ENCODE results near the gene CDK16. TPM values are rescaled to one million over a fixed set of nuclear protein-coding genes. Genes with fewer than 3 reads are reported as not detected.
A peak's percentile ranks its signal among the peaks of the same experiment; 100 is the strongest.

The CDK16 gene
- total RNA-seq, 2 experiments from 2014 or later, result 59.6 to 60.0 TPM

- Mint-ChIP-seq H3K4me1 (peaks cover 43% of the 10 kb centered on the region), H3K9me3 (no peaks in the 10 kb centered on the region), H3K36me3 (ENCODE audit: low read depth) (peaks cover 59% of the 10 kb centered on the region), H3K4me3 (peak overlapping the region; percentile 85), H3K27ac (peak overlapping the region; percentile 97), H3K27me3 (no peaks in the 10 kb centered on the region)
- DNase-seq, result no peak
- POLR2A ChIA-PET, result interaction anchor here (0.7 to 5.0 kb wide), 10 partner anchors 8 to 310 kb away, joined by 3 to 53 read pairs (median 8); partner anchors contain the start of genes NDUFB11, RBM10 and USP11
- CTCF ChIA-PET, result interaction anchor here (0.6 to 1.7 kb wide), 5 partner anchors 16 to 167 kb away, joined by 3 to 6 read pairs (median 4); partner anchors contain the start of genes NDUFB11, RBM10 and USP11
Measured at GRCh38 chrX:47217121-47217851, 1.2 kb upstream of the CDK16 start.

GRCh38 chrX:47217852-47218279, 615 bp upstream of the CDK16 start:
- no peaks in the 10 kb centered on the region for H3K9me3 Mint-ChIP-seq
- ChIA-PET CTCF (interaction anchor here (0.6 to 1.7 kb wide), 6 partner anchors 15 to 306 kb away, joined by 3 to 6 read pairs (median 4); partner anchors contain the start of genes NDUFB11, RBM10 and USP11), POLR2A (interaction anchor here (0.7 to 5.0 kb wide), 9 partner anchors 9 to 309 kb away, joined by 3 to 53 read pairs (median 11); partner anchors contain the start of genes NDUFB11, RBM10 and USP11)
- peaks cover 54% of the 10 kb centered on the region for H3K36me3 Mint-ChIP-seq (ENCODE audit: low read depth)
- peak overlapping the region; percentile 85 for H3K4me3 Mint-ChIP-seq
- peaks cover 43% of the 10 kb centered on the region for H3K4me1 Mint-ChIP-seq
- H3K27me3 Mint-ChIP-seq, result no peaks in the 10 kb centered on the region
- peak overlapping the region; percentile 97 for H3K27ac Mint-ChIP-seq
- DNase-seq, result peak; percentile 95

- Mint-ChIP-seq H3K36me3 (ENCODE audit: low read depth) (peaks cover 51% of the 10 kb centered on the region), H3K4me3 (peak overlapping the region; percentile 96), H3K27ac (peak overlapping the region; percentile 78), H3K4me1 (peaks cover 43% of the 10 kb centered on the region), H3K9me3 (no peaks in the 10 kb centered on the region), H3K27me3 (no peaks in the 10 kb centered on the region)
- POLR2A ChIA-PET, result interaction anchor here (0.7 to 5.0 kb wide), 10 partner anchors 9 to 341 kb away, joined by 3 to 53 read pairs (median 10); partner anchors contain the start of genes NDUFB11, RBM10 and USP11
- DNase-seq, result peak; percentile 59
- CTCF ChIA-PET, result interaction anchor here (1.1 to 1.7 kb wide), 2 partner anchors 28 to 165 kb away, joined by 3 to 6 read pairs; no protein-coding TSS in a partner anchor
Measured at GRCh38 chrX:47218920-47219815, 687 bp downstream of the CDK16 start.

- CTCF ChIA-PET, result interaction anchor here (1.7 kb wide), 1 partner anchor 77 kb away, joined by 3 read pairs; the partner anchor contains the start of genes NDUFB11 and RBM10
Measured at GRCh38 chrX:47221756-47222155, 3.3 kb downstream of the CDK16 start.

GRCh38 chrX:47222751-47223350, 4.4 kb downstream of the CDK16 start:
- H3K9me3 Mint-ChIP-seq, result no peaks in the 10 kb centered on the region
- peaks cover 27% of the 10 kb centered on the region for H3K4me1 Mint-ChIP-seq
- POLR2A ChIA-PET, result interaction anchor here (1.2 kb wide), 1 partner anchor 10 kb away, joined by 3 read pairs; no protein-coding TSS in a partner anchor
- no peaks in the 10 kb centered on the region for H3K27me3 Mint-ChIP-seq
- peaks cover 48% of the 10 kb centered on the region for H3K36me3 Mint-ChIP-seq (ENCODE audit: low read depth)
- no peak overlapping the region for H3K27ac Mint-ChIP-seq
- CTCF ChIA-PET, result no interaction called here
- DNase-seq, result no peak
- no peak overlapping the region for H3K4me3 Mint-ChIP-seq

More at GRCh38 chrX:47221756-47222155, 3.3 kb downstream of the CDK16 start:
- H3K4me3 Mint-ChIP-seq, result no peak overlapping the region
- no peak for DNase-seq
- H3K4me1 Mint-ChIP-seq, result peaks cover 36% of the 10 kb centered on the region
- no peak overlapping the region for H3K27ac Mint-ChIP-seq
- no peaks in the 10 kb centered on the region for H3K9me3 Mint-ChIP-seq
- no peaks in the 10 kb centered on the region for H3K27me3 Mint-ChIP-seq
- POLR2A ChIA-PET, result no interaction called here
- peaks cover 44% of the 10 kb centered on the region for H3K36me3 Mint-ChIP-seq (ENCODE audit: low read depth)

- DNase-seq, result no peak
- CTCF ChIA-PET, result no interaction called here
- Mint-ChIP-seq H3K27me3 (no peaks in the 10 kb centered on the region), H3K36me3 (ENCODE audit: low read depth) (peaks cover 55% of the 10 kb centered on the region), H3K27ac (no peak overlapping the region), H3K9me3 (no peaks in the 10 kb centered on the region), H3K4me3 (no peak overlapping the region), H3K4me1 (peaks cover 27% of the 10 kb centered on the region)
- POLR2A ChIA-PET, result interaction anchor here (1.2 kb wide), 1 partner anchor 10 kb away, joined by 3 read pairs; no protein-coding TSS in a partner anchor
Measured at GRCh38 chrX:47223476-47224250, 5.2 kb downstream of the CDK16 start.

GRCh38 chrX:47224266-47224895, 5.9 kb downstream of the CDK16 start:
- Mint-ChIP-seq H3K4me3 (no peak overlapping the region), H3K27me3 (no peaks in the 10 kb centered on the region), H3K27ac (no peak overlapping the region), H3K4me1 (peaks cover 24% of the 10 kb centered on the region), H3K36me3 (ENCODE audit: low read depth) (peaks cover 54% of the 10 kb centered on the region), H3K9me3 (no peaks in the 10 kb centered on the region)
- ChIA-PET CTCF (no interaction called here), POLR2A (interaction anchor here (0.7 kb wide), 1 partner anchor 8 kb away, joined by 4 read pairs; the partner anchor contains the start of gene USP11)
- no peak for DNase-seq

- ChIA-PET CTCF (no interaction called here), POLR2A (interaction anchor here (0.7 kb wide), 1 partner anchor 8 kb away, joined by 4 read pairs; the partner anchor contains the start of gene USP11)
- H3K27ac Mint-ChIP-seq, result no peak overlapping the region
- H3K9me3 Mint-ChIP-seq, result no peaks in the 10 kb centered on the region
- H3K36me3 Mint-ChIP-seq (ENCODE audit: low read depth), result peaks cover 50% of the 10 kb centered on the region
- no peaks in the 10 kb centered on the region for H3K27me3 Mint-ChIP-seq
- H3K4me3 Mint-ChIP-seq, result no peak overlapping the region
- H3K4me1 Mint-ChIP-seq, result peaks cover 19% of the 10 kb centered on the region
- DNase-seq, result no peak
Measured at GRCh38 chrX:47224896-47225290, 6.4 kb downstream of the CDK16 start.

- Mint-ChIP-seq H3K9me3 (no peaks in the 10 kb centered on the region), H3K36me3 (ENCODE audit: low read depth) (peaks cover 44% of the 10 kb centered on the region)
- POLR2A ChIA-PET, result no interaction called here
Measured at GRCh38 chrX:47226071-47226470, 7.6 kb downstream of the CDK16 start.

GRCh38 chrX:47226531-47227333, 8.3 kb downstream of the CDK16 start:
- no peaks in the 10 kb centered on the region for H3K9me3 Mint-ChIP-seq
- H3K4me1 Mint-ChIP-seq, result peaks cover 5% of the 10 kb centered on the region
- no peak overlapping the region for H3K27ac Mint-ChIP-seq
- DNase-seq, result no peak
- POLR2A ChIA-PET, result no interaction called here
- H3K36me3 Mint-ChIP-seq (ENCODE audit: low read depth), result peaks cover 44% of the 10 kb centered on the region
- no peak overlapping the region for H3K4me3 Mint-ChIP-seq
- no peaks in the 10 kb centered on the region for H3K27me3 Mint-ChIP-seq
- CTCF ChIA-PET, result no interaction called here

More at GRCh38 chrX:47226071-47226470, 7.6 kb downstream of the CDK16 start:
- no peaks in the 10 kb centered on the region for H3K27me3 Mint-ChIP-seq
- CTCF ChIA-PET, result no interaction called here
- H3K4me1 Mint-ChIP-seq, result peaks cover 7% of the 10 kb centered on the region
- H3K27ac Mint-ChIP-seq, result no peak overlapping the region
- no peak overlapping the region for H3K4me3 Mint-ChIP-seq
- DNase-seq, result no peak

- H3K36me3 Mint-ChIP-seq (ENCODE audit: low read depth), result peaks cover 41% of the 10 kb centered on the region
- H3K9me3 Mint-ChIP-seq, result no peaks in the 10 kb centered on the region
- H3K4me1 Mint-ChIP-seq, result peaks cover 2% of the 10 kb centered on the region
- H3K4me3 Mint-ChIP-seq, result no peak overlapping the region
- H3K27me3 Mint-ChIP-seq, result no peaks in the 10 kb centered on the region
- no peak for DNase-seq
- no peak overlapping the region for H3K27ac Mint-ChIP-seq
- CTCF ChIA-PET, result no interaction called here
- POLR2A ChIA-PET, result interaction anchor here (1.6 to 2.3 kb wide), 2 partner anchors 9 to 37 kb away, joined by 4 to 14 read pairs; partner anchors contain the start of gene CDK16
Measured at GRCh38 chrX:47227334-47227583, 8.8 kb downstream of the CDK16 start.

All from activated CD4-positive, alpha-beta memory T cell treated with anti-CD3 and anti-CD28 coated beads, Interleukin-2, amount 10 ng/mL, durations not matched to agents 7 days and 5 days (primary cell).